Fibroblast of the aortic adventitia (primary cell): Measurements from ENCODE around the gene COL18A1. TPM values are rescaled to one million over a fixed set of nuclear protein-coding genes. Genes with fewer than 3 reads are reported as not detected.
"Not testable (repeated sequence)": the region's sequence is repeated elsewhere in the genome, so short reads cannot be mapped to it uniquely, and the experiment has no call there.

Source experiments
- DNase-seq: peaks from one replicate; pipeline ENCODE4 v3.0.0-alpha.2; 2010; ENCODE audit warnings: low read depth
- H3K4me3 ChIP-seq: 2 replicates; pipeline ENCODE4 v1.5.1; 2011; ENCODE audit warnings: low read depth, mild to moderate bottlenecking, control low read depth, low read length, moderate library complexity
- CTCF ChIP-seq: IDR thresholded peaks from 2 replicates; pipeline ENCODE4 v1.5.1; 2011; ENCODE audit warnings: mild to moderate bottlenecking, low read length, control low read depth, inconsistent platforms; ENCODE audit not compliant: insufficient read depth
- total RNA-seq: library from RNA; depleted of rRNA; stranded (reverse); fragments of >200 nt; gene quantifications from 2 replicates; pipeline ENCODE4 v1.2.3, GENCODE V29; 2012; ENCODE audit warnings: low replicate concordance

The COL18A1 gene
- total RNA-seq, 1 donor, result 57.9 TPM

GRCh38 chr21:45436351-45437065 is 31.5 kb downstream of the COL18A1 start:
- DNase-seq, result no peak
- no peak for TF ChIP-seq CTCF
- H3K4me3 ChIP-seq, result no peak overlapping the region

- not testable (repeated sequence) for DNase-seq, H3K4me3 ChIP-seq
These were observed 32.9 kb downstream of the COL18A1 start for GRCh38 chr21:45437844-45438243.

- no peak for TF ChIP-seq CTCF
- no peak for DNase-seq
- no peak overlapping the region for H3K4me3 ChIP-seq
These were observed 33.6 kb downstream of the COL18A1 start for GRCh38 chr21:45438391-45439145.

- H3K4me3 ChIP-seq, result peak overlapping the region; percentile 40
- peak; percentile 92 for DNase-seq
- TF ChIP-seq CTCF, result peak; percentile 90
These were observed 34.4 kb downstream of the COL18A1 start for GRCh38 chr21:45439161-45439872.

GRCh38 chr21:45439901-45440461 is 35.0 kb downstream of the COL18A1 start:
- TF ChIP-seq CTCF, result no peak
- H3K4me3 ChIP-seq, result no peak overlapping the region
- DNase-seq, result no peak

- DNase-seq, result no peak
- H3K4me3 ChIP-seq, result no peak overlapping the region
- no peak for TF ChIP-seq CTCF
These were observed 35.9 kb downstream of the COL18A1 start for GRCh38 chr21:45440736-45441350.
